Subcutaneous adipose tissue (tissue), 4 donors: ENCODE data around the gene SLC6A20. TPM values are rescaled to one million over a fixed set of nuclear protein-coding genes. Genes with fewer than 3 reads are reported as not detected.

Experiments
- CTCF ChIP-seq: fragments of 450-650 bp; IDR thresholded peaks from one replicate; pipeline ENCODE4 v1.5.1; 2016; ENCODE audit warnings: low read depth, mild to moderate bottlenecking, control low read depth, antibody characterized with exemption, moderate library complexity
- total RNA-seq, 4 donors: library from RNA; depleted of rRNA; stranded (reverse); fragments of >200 nt; gene quantifications; one replicate each; pipeline ENCODE4 v1.1.0, GENCODE V29; 2016

Gene SLC6A20
- total RNA-seq, 4 donors from 2014 or later = 0.22 TPM; not detected in 3

DNA sequence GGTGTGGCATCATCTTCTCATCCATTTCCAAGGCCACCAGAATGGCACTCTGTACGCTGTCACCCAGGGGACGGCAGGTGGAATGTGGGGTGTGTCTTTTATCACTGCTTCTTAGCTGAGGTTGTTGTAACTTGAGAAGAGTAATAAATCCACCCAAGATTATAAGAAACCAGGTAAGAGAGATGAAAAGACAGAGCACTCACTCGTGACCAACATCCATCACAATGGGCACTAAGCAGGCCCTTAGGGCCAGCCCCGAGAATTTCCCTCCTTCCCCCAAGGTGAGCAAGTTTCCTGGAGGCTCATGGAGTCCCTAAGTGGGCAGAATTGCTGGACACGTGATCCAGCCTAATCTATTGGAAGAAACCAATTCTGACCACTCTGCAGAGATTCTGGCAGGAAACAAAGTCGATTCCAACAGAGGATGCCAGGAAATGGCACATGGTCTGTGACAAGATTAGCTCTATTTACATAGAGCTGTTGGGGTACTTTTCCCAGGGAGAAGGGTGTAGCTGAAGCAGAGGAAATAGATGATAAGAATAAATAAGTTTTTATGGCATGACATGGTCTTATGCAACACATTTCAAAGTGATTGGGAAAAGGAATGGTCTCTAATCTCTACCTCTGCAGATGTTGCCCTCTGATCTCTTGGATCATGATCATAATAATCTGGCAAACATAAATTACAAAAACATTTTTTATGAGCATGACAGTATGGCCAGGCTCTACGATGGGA lies 22.5 kb downstream of the SLC6A20 start:
- TF ChIP-seq CTCF = no peak

- no peak for TF ChIP-seq CTCF
Observed at GRCh38 chr3:45773072-45773471, 23.3 kb downstream of the SLC6A20 start.

GRCh38 chr3:45772341-45773035 lies 23.8 kb downstream of the SLC6A20 start:
- TF ChIP-seq CTCF = no peak

- TF ChIP-seq CTCF = no peak
Observed at GRCh38 chr3:45771831-45772230, 24.5 kb downstream of the SLC6A20 start.

DNA sequence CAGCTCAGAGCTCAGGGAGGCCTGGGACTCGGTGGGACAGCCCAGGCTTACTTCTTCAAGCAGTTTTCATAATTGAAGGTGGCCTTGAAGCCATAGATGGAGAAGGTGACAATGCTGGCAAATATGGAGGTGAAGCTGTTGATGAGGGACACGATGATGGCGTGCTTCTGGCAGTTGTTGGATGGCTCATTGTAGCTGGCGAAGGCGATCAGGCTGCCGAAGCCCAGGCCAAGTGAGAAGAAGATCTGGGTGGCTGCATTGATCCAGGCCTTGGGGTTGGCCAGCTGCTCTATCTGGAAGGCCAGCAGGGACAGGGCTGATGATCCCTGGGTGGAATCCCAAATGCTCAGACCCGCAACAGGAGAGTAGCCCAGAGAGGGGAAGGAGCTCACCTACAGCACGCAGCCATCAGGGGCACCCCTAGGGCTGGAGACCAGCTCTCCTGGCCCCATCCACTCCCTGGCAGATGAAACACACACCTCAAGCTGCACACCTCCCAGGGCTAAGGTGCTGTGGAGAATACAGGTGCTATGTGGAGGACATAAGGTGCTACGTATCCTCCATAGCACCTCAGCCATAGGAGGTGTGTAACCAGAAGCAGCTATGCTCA lies 25.1 kb downstream of the SLC6A20 start:
- no peak for TF ChIP-seq CTCF

- no peak for TF ChIP-seq CTCF
Observed at GRCh38 chr3:45765958-45766357, 30.4 kb downstream of the SLC6A20 start.

- no peak for TF ChIP-seq CTCF
Observed at GRCh38 chr3:45765266-45765851, 31.0 kb downstream of the SLC6A20 start.
